LNCaP clone FGC (cell line): ENCODE measurements around the gene ABCB11.

Source experiments
- DNase-seq: peaks from one replicate; pipeline ENCODE4 v3.0.0-alpha.2; 2011; ENCODE audit warnings: low read depth
- H3K4me3 ChIP-seq: 2 replicates; pipeline ENCODE4 v1.5.1; 2011; ENCODE audit warnings: mild to moderate bottlenecking, low read depth, low read length, control low read depth
- TF ChIP-seq, protein P1 (sequence below): IDR thresholded peaks from 2 replicates; pipeline ENCODE4 v1.5.1; 2012; ENCODE audit warnings: mild to moderate bottlenecking; ENCODE audit not compliant: control insufficient read depth, insufficient read depth; ENCODE audit errors: extremely low read depth

Gene ABCB11

DNA sequence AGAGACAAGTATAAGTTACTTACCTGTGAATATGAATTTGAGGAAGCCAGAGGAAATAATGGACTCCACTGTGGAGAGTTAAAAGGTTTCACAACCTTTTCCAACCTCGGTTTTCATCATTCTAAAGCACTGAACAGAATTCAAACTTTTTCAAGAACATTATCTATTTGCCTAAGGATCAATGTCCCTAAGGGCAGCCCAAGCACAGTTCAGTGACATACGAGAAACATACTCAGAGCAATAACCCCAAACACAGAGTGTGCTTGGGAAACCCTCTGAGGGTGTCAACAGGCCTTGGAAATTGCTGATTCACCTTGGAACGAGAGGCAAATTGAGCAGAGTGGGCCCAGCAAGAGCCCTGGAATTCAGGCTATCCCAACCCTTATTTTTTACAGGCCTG, at the start of gene ABCB11:
ABCB11 (minus strand) TSS at position 123 of the 400 bp plus-strand sequence. CDS start 13,199 bp downstream, outside the sequence.
- DNase-seq = no peak
- no peak within 1 kb of the TSS for H3K4me3 ChIP-seq
- TF ChIP-seq, protein P1, sequence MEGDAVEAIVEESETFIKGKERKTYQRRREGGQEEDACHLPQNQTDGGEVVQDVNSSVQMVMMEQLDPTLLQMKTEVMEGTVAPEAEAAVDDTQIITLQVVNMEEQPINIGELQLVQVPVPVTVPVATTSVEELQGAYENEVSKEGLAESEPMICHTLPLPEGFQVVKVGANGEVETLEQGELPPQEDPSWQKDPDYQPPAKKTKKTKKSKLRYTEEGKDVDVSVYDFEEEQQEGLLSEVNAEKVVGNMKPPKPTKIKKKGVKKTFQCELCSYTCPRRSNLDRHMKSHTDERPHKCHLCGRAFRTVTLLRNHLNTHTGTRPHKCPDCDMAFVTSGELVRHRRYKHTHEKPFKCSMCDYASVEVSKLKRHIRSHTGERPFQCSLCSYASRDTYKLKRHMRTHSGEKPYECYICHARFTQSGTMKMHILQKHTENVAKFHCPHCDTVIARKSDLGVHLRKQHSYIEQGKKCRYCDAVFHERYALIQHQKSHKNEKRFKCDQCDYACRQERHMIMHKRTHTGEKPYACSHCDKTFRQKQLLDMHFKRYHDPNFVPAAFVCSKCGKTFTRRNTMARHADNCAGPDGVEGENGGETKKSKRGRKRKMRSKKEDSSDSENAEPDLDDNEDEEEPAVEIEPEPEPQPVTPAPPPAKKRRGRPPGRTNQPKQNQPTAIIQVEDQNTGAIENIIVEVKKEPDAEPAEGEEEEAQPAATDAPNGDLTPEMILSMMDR = no peak

DNA sequence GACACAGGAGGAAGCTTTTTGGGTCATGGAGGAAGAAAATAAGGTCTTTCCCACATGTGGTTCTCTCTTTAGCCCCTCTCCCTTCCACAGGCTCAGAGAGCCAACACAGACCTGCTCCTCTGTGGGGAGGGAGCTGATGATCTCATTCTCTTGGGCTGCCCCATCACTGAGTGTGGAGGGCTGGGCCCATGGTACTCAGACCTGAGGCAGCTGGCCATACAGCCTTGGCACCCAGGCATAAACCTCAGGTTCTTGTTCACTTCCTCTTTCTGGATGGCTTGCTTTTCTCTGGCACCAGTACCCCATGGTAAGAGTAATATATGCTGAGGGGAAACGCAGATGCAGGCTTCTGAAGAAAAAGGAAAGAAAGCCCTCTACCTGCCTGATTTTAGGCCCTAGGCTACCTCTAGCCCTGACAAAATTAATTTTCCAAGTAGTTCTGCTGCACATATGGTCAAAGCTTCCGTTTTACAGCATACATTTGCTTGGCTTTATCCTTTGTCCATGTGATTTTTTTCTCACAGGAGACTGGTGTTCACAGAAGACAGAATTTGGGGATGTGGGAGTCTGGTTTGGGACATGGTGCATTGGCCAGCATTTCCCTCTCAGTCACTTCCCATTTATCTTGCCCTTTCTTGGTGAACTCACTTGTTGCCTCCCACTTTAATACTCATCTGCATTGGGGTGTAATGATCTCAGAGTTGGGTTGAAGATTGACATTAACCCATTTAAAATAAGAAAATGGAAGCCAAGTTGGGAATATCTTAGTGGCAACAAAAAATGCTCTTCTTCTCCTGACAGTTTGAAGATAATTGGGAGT, 49.3 kb upstream of the ABCB11 start:
- TF ChIP-seq, protein P1 = no peak
- DNase-seq = no peak
- H3K4me3 ChIP-seq = no peak overlapping the region

DNA sequence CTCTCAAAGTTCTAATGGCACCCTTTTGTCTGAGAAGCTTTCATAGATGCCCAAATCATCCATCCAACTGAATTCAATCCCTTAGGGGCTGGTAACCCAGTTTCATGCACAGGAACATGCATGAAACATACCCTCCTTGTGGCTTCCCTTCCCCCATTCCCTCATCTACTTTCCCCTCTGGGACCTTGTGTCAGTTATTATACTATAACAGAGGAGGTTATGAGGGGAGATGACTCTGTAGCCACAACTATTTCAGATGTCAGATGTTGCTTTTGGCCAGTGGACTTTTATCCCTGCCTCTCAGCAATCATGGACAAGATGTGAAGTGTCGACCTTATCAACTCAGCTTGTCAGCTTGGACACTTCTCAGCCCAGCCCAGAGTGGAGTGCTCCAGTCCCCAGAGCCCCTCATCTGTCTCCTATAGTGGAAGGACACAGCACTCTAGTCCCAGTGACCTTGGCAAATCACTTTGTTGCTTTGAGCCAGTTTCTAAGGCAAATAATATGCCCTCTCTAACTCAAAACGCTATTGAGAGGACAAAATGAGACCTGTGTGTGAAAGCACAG, 46.6 kb upstream of the ABCB11 start:
- DNase-seq = no peak
- TF ChIP-seq, protein P1 = no peak
- H3K4me3 ChIP-seq = no peak overlapping the region

DNA sequence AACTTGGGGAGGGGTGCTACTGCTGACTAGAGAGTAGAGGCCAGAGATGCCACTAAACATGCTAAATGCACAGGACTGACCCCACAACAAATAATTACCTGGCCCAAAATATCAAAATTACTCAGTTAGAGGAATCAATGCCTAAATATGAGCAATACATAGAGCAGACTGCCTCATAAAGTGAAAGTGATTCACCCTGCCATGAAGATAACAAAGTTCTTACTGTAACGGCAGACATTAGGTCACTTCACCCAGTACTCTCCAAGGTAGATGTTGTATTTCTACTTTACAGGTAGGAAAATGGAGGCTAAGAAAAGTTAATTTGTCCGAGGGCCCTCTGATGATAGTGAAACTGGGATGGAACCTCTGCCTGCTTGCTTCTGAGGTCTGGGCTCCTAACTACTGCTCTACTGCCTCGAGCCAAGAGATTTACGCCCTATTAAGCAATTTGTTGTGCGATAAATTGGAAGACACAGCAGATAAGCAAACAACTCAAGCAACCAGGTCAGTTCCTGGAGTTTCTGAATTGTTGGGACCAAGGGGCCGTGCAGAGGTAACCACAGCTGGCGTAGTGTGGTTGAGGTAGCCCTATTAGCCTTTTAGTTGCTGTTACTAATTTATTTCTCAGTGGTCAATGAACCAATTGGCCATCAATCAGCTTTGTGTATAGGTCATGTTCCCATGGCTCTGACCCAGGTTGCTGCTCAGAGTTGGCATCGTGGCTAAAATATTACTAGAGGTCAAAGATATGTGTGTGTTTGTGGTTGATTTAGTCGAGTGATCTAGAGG, 43.0 kb upstream of the ABCB11 start:
- TF ChIP-seq, protein P1 = no peak
- H3K4me3 ChIP-seq = no peak overlapping the region
- no peak for DNase-seq

DNA sequence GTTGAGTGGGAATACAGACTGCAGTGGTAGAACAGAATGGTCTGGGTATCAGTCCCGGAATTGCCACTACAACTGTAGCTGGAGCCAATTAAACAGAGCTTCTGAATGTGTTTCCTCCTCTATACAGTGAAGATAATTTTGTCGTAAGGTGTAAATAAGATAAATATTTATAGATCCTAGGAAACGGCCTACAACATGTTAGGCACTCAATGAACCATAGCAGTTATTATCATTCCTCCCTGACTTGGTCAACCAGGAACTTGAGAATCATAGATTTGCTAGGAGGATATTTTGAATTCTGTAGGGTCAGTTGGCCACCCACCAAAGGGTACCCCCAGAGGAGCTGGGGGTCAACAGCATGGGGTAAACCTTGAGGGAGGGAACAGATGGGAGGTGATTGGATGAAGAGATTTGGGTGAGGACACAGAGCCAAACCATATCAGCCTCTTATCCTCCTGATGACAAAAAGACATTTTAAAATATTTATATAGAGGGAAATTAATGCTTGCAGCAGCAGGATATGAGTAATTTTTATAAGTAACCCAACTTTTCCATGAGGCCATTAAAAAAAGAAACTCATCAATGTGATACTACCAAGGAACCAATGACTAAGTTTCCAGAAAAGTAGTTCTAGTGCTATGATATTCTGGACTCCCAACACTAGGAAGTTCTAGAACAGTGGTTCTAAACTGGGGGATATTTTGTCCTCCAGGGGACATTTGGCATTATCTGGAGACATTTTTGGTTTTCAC, 42.3 kb upstream of the ABCB11 start:
- no peak overlapping the region for H3K4me3 ChIP-seq
- TF ChIP-seq, protein P1 = no peak
- DNase-seq = no peak

DNA sequence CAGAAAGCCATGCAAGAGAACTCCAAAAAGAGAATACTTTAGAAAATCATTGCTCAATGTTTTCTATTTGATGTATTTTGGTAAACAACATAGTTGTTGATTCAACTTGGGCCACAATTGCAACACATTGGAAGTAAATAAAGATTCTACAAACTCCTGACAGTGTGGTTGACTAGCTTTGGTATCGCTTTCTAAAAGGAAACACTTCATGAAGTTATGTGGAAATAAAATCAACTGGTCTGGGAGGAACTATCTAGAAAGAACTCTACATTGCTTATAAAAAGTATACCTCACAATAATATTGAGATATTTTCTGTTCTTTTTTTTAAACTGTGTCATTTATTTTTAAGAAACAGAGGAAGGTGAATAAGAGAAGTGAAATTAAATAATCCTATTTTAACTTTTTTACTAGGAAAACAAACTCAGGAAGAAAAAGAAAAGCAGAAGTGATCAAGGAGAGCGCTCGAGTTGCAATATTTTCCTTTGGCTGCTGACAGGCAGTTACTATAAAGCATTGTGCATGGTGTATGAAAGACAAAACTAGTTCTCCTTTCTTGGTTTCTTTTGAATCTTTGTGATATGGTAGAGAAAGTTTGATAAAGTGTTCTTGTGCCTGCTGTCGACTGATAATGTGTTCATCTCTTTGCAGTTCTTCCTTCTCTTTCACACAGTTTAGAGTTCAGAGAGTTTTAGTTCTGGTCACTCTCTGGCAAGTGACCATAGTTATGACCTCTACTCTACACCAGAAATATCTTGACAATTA, 41.2 kb upstream of the ABCB11 start:
- no peak for DNase-seq
- no peak overlapping the region for H3K4me3 ChIP-seq
- TF ChIP-seq, protein P1 = no peak
